ENCODE results near the gene CRKL.

The CRKL gene

GRCh38 chr22:20959578-20960461, 42.6 kb downstream of the CRKL start:
- TF ChIP-seq USF1 (IDR thresholded peaks at IDR 0.05) (no peak), TEAD4 (IDR thresholded peaks at IDR 0.05) (no peak), YY1 (IDR thresholded peaks at IDR 0.05; ENCODE audit: low read depth) (no peak), TAF1 (IDR thresholded peaks at IDR 0.05; ENCODE audit: low read depth) (no peak), CREB1 (IDR thresholded peaks at IDR 0.05; ENCODE audit: low read depth) (no peak), ZBTB7A (IDR thresholded peaks at IDR 0.05; ENCODE audit: low read depth) (no peak), FOXM1 (IDR thresholded peaks at IDR 0.05; ENCODE audit: borderline replicate concordance, low read depth) (no peak), REST (IDR thresholded peaks at IDR 0.05; ENCODE audit: low read depth) (no peak), EP300 (IDR thresholded peaks at IDR 0.05; ENCODE audit: borderline replicate concordance) (no peak), RAD21 (IDR thresholded peaks at IDR 0.05; ENCODE audit: low read depth) (no peak)

- TF ChIP-seq TCF12 (IDR thresholded peaks at IDR 0.05; ENCODE audit: low read depth) (no peak), EP300 (IDR thresholded peaks at IDR 0.05; ENCODE audit: borderline replicate concordance) (no peak), TAF1 (IDR thresholded peaks at IDR 0.05; ENCODE audit: low read depth) (no peak), ZBTB7A (IDR thresholded peaks at IDR 0.05; ENCODE audit: low read depth) (no peak)
Measured at GRCh38 chr22:20960609-20961008, 43.4 kb downstream of the CRKL start.

GRCh38 chr22:20962491-20962945, 45.3 kb downstream of the CRKL start:
- TF ChIP-seq EP300 (IDR thresholded peaks at IDR 0.05; ENCODE audit: borderline replicate concordance) (no peak), USF1 (IDR thresholded peaks at IDR 0.05) (no peak), REST (IDR thresholded peaks at IDR 0.05; ENCODE audit: low read depth) (no peak), EGR1 (IDR thresholded peaks at IDR 0.05) (no peak), RAD21 (IDR thresholded peaks at IDR 0.05; ENCODE audit: low read depth) (no peak), TEAD4 (IDR thresholded peaks at IDR 0.05) (no peak), NFIC (IDR thresholded peaks at IDR 0.05) (no peak), YY1 (IDR thresholded peaks at IDR 0.05; ENCODE audit: low read depth) (no peak), MAX (IDR thresholded peaks at IDR 0.05) (no peak), CREB1 (IDR thresholded peaks at IDR 0.05; ENCODE audit: low read depth) (no peak), CEBPB (IDR thresholded peaks at IDR 0.05) (no peak), TCF12 (IDR thresholded peaks at IDR 0.05; ENCODE audit: low read depth) (no peak), TAF1 (IDR thresholded peaks at IDR 0.05; ENCODE audit: low read depth) (no peak), FOXM1 (IDR thresholded peaks at IDR 0.05; ENCODE audit: borderline replicate concordance, low read depth) (no peak), ZBTB7A (IDR thresholded peaks at IDR 0.05; ENCODE audit: low read depth) (no peak)

GRCh38 chr22:20963201-20964052, 46.2 kb downstream of the CRKL start:
- TF ChIP-seq FOXM1 (IDR thresholded peaks at IDR 0.05; ENCODE audit: borderline replicate concordance, low read depth) (no peak), REST (IDR thresholded peaks at IDR 0.05; ENCODE audit: low read depth) (no peak), TAF1 (IDR thresholded peaks at IDR 0.05; ENCODE audit: low read depth) (no peak), EP300 (IDR thresholded peaks at IDR 0.05; ENCODE audit: borderline replicate concordance) (no peak), TEAD4 (IDR thresholded peaks at IDR 0.05) (no peak), EGR1 (IDR thresholded peaks at IDR 0.05) (no peak), MAX (IDR thresholded peaks at IDR 0.05) (no peak), RAD21 (IDR thresholded peaks at IDR 0.05; ENCODE audit: low read depth) (no peak), CEBPB (IDR thresholded peaks at IDR 0.05) (no peak), TCF12 (IDR thresholded peaks at IDR 0.05; ENCODE audit: low read depth) (no peak)
